HEK293 (cell line): ENCODE data around the gene HHIPL1.

Experiments
- CTCF ChIA-PET: fragments of 350-600 bp; formaldehyde crosslinking; extraction: SDS; loops from one replicate; lab custom pipeline; 2021; ENCODE audit warnings: antibody characterized with exemption; lab: Yijun Ruan, JAX
- POLR2A ChIA-PET: fragments of 300-600 bp; formaldehyde crosslinking; extraction: SDS; loops from one replicate; lab custom pipeline; 2020; ENCODE audit warnings: antibody characterized with exemption, inconsistent platforms; lab: Yijun Ruan, JAX
- H3K27ac ChIP-seq: fragments of 200-500 bp; sonication (Bioruptor generic); 2 replicates; pipeline ENCODE4 v1.5.1; 2014; ENCODE audit warnings: low read depth, low read length, control low read depth, inconsistent platforms; ENCODE audit errors: extremely low read depth
- H3K36me3 ChIP-seq, 2 experiments: fragments of 200-500 bp in 1 of 2; sonication (Bioruptor generic) in 1 of 2; 1 replicate in 1 of 2; 2 replicates in 1 of 2; pipeline ENCODE4 v1.5.1; 2014 to 2017; ENCODE audit warnings: inconsistent platforms in 2 of 2, low read length in 2 of 2; ENCODE audit not compliant: control insufficient read depth in 2 of 2, insufficient read depth in 1 of 2
- H3K4me1 ChIP-seq: fragments of 200-500 bp; sonication (Bioruptor generic); 2 replicates; pipeline ENCODE4 v1.5.1; 2014; ENCODE audit warnings: mild to moderate bottlenecking, low read length, inconsistent platforms; ENCODE audit not compliant: control insufficient read depth, insufficient read depth
- H3K4me3 ChIP-seq: 2 replicates; pipeline ENCODE4 v1.5.1; 2011; ENCODE audit warnings: low read depth, mild to moderate bottlenecking, control low read depth, low read length, moderate library complexity
- H3K9me3 ChIP-seq: fragments of 200-500 bp; sonication (Bioruptor generic); 2 replicates; pipeline ENCODE4 v1.5.1; 2014; ENCODE audit warnings: low read depth, low read length, inconsistent platforms; ENCODE audit not compliant: control insufficient read depth, insufficient read depth
- PRDM1 ChIP-seq: fragments of 450-650 bp; formaldehyde crosslinking; IDR thresholded peaks from 2 replicates; pipeline ENCODE4; 2016; ENCODE audit warnings: missing biosample characterization, missing genetic modification characterization
- PRDM4 ChIP-seq: fragments of 450-650 bp; formaldehyde crosslinking; IDR thresholded peaks from 2 replicates; pipeline ENCODE4 v1.5.1; 2017; ENCODE audit warnings: missing biosample characterization, missing genetic modification characterization
- REPIN1 ChIP-seq: fragments of 450-650 bp; formaldehyde crosslinking; IDR thresholded peaks from 2 replicates; pipeline ENCODE4 v1.5.1; 2017; ENCODE audit warnings: missing biosample characterization, missing genetic modification characterization, low read depth
- SCRT1 ChIP-seq: fragments of 450-650 bp; formaldehyde crosslinking; IDR thresholded peaks from 2 replicates; pipeline ENCODE4 v1.5.1; 2016; ENCODE audit warnings: missing biosample characterization, missing genetic modification characterization, borderline replicate concordance
- ZBTB11 ChIP-seq: fragments of 450-650 bp; formaldehyde crosslinking; conservative IDR thresholded peaks from 2 replicates; pipeline ENCODE4 v1.5.1; 2016; ENCODE audit warnings: low read depth, missing biosample characterization, missing genetic modification characterization
- ZBTB8A ChIP-seq: fragments of 450-650 bp; formaldehyde crosslinking; IDR thresholded peaks from 2 replicates; pipeline ENCODE4 v1.5.1; 2016; ENCODE audit warnings: missing biosample characterization, missing genetic modification characterization
- ZNF19 ChIP-seq: fragments of 450-650 bp; formaldehyde crosslinking; IDR thresholded peaks from 2 replicates; pipeline ENCODE4; 2016; ENCODE audit warnings: missing biosample characterization, missing genetic modification characterization, low read depth
- ZNF214 ChIP-seq: fragments of 450-650 bp; formaldehyde crosslinking; IDR thresholded peaks from 2 replicates; pipeline ENCODE4 v1.5.1; 2017; ENCODE audit warnings: missing biosample characterization, mild to moderate bottlenecking, missing genetic modification characterization, borderline replicate concordance
- ZNF24 ChIP-seq: fragments of 450-650 bp; formaldehyde crosslinking; IDR thresholded peaks from 2 replicates; pipeline ENCODE4 v1.5.1; 2016; ENCODE audit warnings: missing biosample characterization, missing genetic modification characterization
- ZNF280D ChIP-seq: fragments of 450-650 bp; formaldehyde crosslinking; IDR thresholded peaks from 2 replicates; pipeline ENCODE4 v1.5.1; 2016; ENCODE audit warnings: missing biosample characterization, missing genetic modification characterization
- ZNF37A ChIP-seq: fragments of 450-650 bp; IDR thresholded peaks from 2 replicates; pipeline ENCODE4 v1.5.1; 2018; ENCODE audit warnings: missing biosample characterization, missing genetic modification characterization
- ZNF391 ChIP-seq: fragments of 450-650 bp; formaldehyde crosslinking; IDR thresholded peaks from 2 replicates; pipeline ENCODE4 v1.5.1; 2016; ENCODE audit warnings: low read depth, missing biosample characterization, missing genetic modification characterization, borderline replicate concordance
- ZNF473 ChIP-seq: fragments of 450-650 bp; formaldehyde crosslinking; IDR thresholded peaks from 2 replicates; pipeline ENCODE4 v1.5.1; 2017; ENCODE audit warnings: missing biosample characterization, missing genetic modification characterization
- ZNF600 ChIP-seq: fragments of 450-650 bp; formaldehyde crosslinking; IDR thresholded peaks from 2 replicates; pipeline ENCODE4 v1.5.1; 2016; ENCODE audit warnings: missing biosample characterization, missing genetic modification characterization
- ZNF639 ChIP-seq: fragments of 450-650 bp; formaldehyde crosslinking; IDR thresholded peaks from 2 replicates; pipeline ENCODE4 v1.5.1; 2016; ENCODE audit warnings: missing biosample characterization, missing genetic modification characterization
- ZNF670 ChIP-seq: fragments of 450-650 bp; formaldehyde crosslinking; IDR thresholded peaks from 2 replicates; pipeline ENCODE4 v1.5.1; 2016; ENCODE audit warnings: missing biosample characterization, missing genetic modification characterization, low read depth
- ZNF837 ChIP-seq: fragments of 450-650 bp; formaldehyde crosslinking; IDR thresholded peaks from 2 replicates; pipeline ENCODE4 v1.5.1; 2016; ENCODE audit warnings: missing biosample characterization, missing genetic modification characterization

HHIPL1 gene

GRCh38 chr14:99630202-99630601, 14.7 kb upstream of the HHIPL1 start:
- ChIA-PET POLR2A (no interaction called here), CTCF (interaction anchor here (0.7 to 1.6 kb wide), 4 partner anchors 25 to 250 kb away, joined by 3 read pairs; no protein-coding TSS in a partner anchor)
- H3K9me3 ChIP-seq, result no peaks in the 10 kb centered on the region
- no peaks in the 10 kb centered on the region for H3K36me3 ChIP-seq
- TF ChIP-seq ZNF639 (tag by site-specific recombination), result no peak
- TF ChIP-seq ZNF473 (tag by site-specific recombination), result no peak
- no peak for TF ChIP-seq PRDM4 (tag by site-specific recombination)
- no peak for TF ChIP-seq ZNF837 (tag by site-specific recombination)
- TF ChIP-seq ZNF280D (tag by site-specific recombination), result no peak
- TF ChIP-seq REPIN1 (tag by site-specific recombination), result no peak
- no peak for TF ChIP-seq ZNF391 (tag by site-specific recombination)
- no peak for TF ChIP-seq ZNF19
- no peak for TF ChIP-seq ZNF670 (tag by site-specific recombination)
- TF ChIP-seq ZNF24 (tag by site-specific recombination), result no peak
- TF ChIP-seq ZNF600, result no peak
- TF ChIP-seq ZBTB11 (tag by site-specific recombination), result no peak
- no peak for TF ChIP-seq SCRT1 (tag by site-specific recombination)
- no peak for TF ChIP-seq ZNF37A (tag by site-specific recombination)
- no peak for TF ChIP-seq ZNF214 (tag by site-specific recombination)
- no peak for TF ChIP-seq ZBTB8A (tag by site-specific recombination)
- no peak for TF ChIP-seq PRDM1 (tag by site-specific recombination)
- no peaks in the 10 kb centered on the region for H3K4me1 ChIP-seq
- H3K27ac ChIP-seq, result no peak overlapping the region
- no peak overlapping the region for H3K4me3 ChIP-seq
